NCI-H1105 treated with DMSO at 0.1 percent for 48 hours (cell line): ENCODE results near the gene COL23A1.
"Not testable (repeated sequence)": the region's sequence is repeated elsewhere in the genome, so short reads cannot be mapped to it uniquely, and the experiment has no call there.

ENCODE experiments used
- DNase-seq: peaks from one replicate; lab custom pipeline; 2025; lab: John Stamatoyannopoulos, UW

Gene COL23A1

GRCh38 chr5:178505639-178506407 is 84.4 kb downstream of the COL23A1 start:
- no peak for DNase-seq

- no peak for DNase-seq
Measured at GRCh38 chr5:178504340-178504960, 85.7 kb downstream of the COL23A1 start.

- DNase-seq, result no peak
Measured at GRCh38 chr5:178502401-178503100, 87.6 kb downstream of the COL23A1 start.

- DNase-seq, result no peak
Measured at GRCh38 chr5:178499352-178499751, 90.8 kb downstream of the COL23A1 start.

GRCh38 chr5:178496642-178497041 is 93.6 kb downstream of the COL23A1 start:
- no peak for DNase-seq

GRCh38 chr5:178496214-178496613 is 94.0 kb downstream of the COL23A1 start:
- DNase-seq, result no peak

GRCh38 chr5:178495706-178496105 is 94.5 kb downstream of the COL23A1 start:
- DNase-seq, result no peak

- DNase-seq, result no peak
Measured at GRCh38 chr5:178492278-178492677, 97.9 kb downstream of the COL23A1 start.

- no peak for DNase-seq
Measured at GRCh38 chr5:178490935-178491652, 99.1 kb downstream of the COL23A1 start.

GRCh38 chr5:178489271-178489976 is 100.8 kb downstream of the COL23A1 start:
- DNase-seq, result no peak

- no peak for DNase-seq
Measured at GRCh38 chr5:178488696-178489095, 101.5 kb downstream of the COL23A1 start.

GRCh38 chr5:178487911-178488600 is 102.1 kb downstream of the COL23A1 start:
- no peak for DNase-seq

GRCh38 chr5:178486878-178487512 is 103.2 kb downstream of the COL23A1 start:
- DNase-seq, result not testable (repeated sequence)

GRCh38 chr5:178486239-178486641 is 104.0 kb downstream of the COL23A1 start:
- no peak for DNase-seq

- no peak for DNase-seq
Measured at GRCh38 chr5:178483620-178484019, 106.6 kb downstream of the COL23A1 start.

- no peak for DNase-seq
Measured at GRCh38 chr5:178479261-178479660, 110.9 kb downstream of the COL23A1 start.

GRCh38 chr5:178478370-178478769 is 111.8 kb downstream of the COL23A1 start:
- DNase-seq, result no peak

GRCh38 chr5:178477802-178478201 is 112.4 kb downstream of the COL23A1 start:
- no peak for DNase-seq

GRCh38 chr5:178476972-178477754 is 113.0 kb downstream of the COL23A1 start:
- DNase-seq, result no peak

- no peak for DNase-seq
Measured at GRCh38 chr5:178476531-178476930, 113.7 kb downstream of the COL23A1 start.
